Activated CD8-positive, alpha-beta memory T cell treated with anti-CD3 and anti-CD28 coated beads, Interleukin-2, amount 50 U/mL, for 24 hours (primary cell): Measurements from ENCODE around the gene FILIP1.

Experiments
- DNase-seq: peaks from one replicate; pipeline ENCODE4 v3.0.0-alpha.2; 2020; ENCODE audit errors: extremely low read depth

Gene FILIP1

GRCh38 chr6:75492386-75493153 lies 1.0 kb downstream of the FILIP1 start:
- no peak for DNase-seq

GRCh38 chr6:75491291-75491690 lies 2.3 kb downstream of the FILIP1 start:
- DNase-seq: no peak

GRCh38 chr6:75490706-75491105 lies 2.9 kb downstream of the FILIP1 start:
- no peak for DNase-seq

DNA sequence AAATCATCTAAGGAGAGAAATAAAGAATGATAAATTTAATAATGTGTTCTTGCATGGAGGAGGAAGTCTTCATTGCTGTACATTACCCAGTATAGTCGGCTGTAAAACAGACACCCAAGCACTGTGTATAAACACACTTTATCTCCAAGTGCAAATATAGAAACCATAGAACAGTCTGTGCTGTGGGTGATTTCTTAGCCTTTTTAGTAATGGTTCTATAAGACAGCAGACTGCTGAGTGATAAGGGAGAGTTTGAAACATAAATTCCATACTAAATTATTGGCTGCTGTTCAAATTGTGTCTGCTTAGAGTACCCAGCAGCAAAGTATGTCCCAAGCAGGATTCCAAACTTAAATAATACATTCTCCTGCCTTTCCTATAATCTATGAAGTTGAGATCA lies 4.6 kb downstream of the FILIP1 start:
- no peak for DNase-seq

DNA sequence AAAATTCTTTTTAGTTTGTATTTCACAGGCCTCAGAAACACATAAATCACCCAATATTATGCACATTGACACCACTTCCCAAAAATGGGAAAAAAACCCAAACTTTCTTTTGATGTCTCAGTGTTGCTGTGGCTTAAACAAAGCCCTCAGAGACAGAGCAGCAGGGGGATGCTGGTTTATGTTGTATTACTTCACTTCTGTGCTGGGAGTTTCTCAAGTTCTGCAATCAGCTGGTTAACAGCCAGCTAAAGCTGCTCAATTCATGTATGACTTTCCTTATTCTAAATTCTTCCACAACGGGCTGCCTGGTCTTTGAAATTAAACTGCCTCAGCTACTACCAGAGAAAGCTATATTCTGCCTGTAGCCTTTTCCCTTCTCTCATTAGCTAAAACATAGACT lies 5.6 kb downstream of the FILIP1 start:
- no peak for DNase-seq

DNA sequence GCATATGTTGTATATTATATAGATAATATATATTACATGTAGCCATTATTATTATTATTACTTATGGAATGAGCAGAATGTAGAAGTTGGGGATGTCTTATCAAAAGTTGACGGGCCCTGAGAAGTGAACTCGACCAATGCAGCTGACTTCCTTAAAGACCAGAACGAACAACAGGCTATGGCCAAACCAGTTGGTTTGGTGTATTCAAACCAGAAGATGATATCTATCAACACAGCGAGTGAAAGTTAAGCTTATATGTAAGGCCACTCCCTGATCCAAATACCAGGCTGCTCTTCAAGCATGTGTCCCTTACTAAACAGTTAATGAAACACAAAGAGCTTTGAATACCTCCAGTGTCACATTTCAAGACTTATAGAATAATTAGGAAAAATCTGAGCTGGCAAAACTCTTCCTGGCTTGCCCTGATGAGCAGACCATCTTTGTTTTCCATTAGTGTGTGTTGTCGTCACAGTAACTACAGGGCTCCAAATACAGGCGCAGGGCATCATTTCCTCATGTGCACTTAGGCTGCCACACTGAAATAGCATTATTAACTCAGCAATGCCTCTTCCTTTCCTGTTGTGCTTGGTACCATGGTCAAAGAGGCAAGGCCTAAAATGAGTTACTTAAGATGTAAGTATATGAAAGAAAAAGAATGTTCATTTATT lies 6.6 kb downstream of the FILIP1 start:
- DNase-seq: no peak

DNA sequence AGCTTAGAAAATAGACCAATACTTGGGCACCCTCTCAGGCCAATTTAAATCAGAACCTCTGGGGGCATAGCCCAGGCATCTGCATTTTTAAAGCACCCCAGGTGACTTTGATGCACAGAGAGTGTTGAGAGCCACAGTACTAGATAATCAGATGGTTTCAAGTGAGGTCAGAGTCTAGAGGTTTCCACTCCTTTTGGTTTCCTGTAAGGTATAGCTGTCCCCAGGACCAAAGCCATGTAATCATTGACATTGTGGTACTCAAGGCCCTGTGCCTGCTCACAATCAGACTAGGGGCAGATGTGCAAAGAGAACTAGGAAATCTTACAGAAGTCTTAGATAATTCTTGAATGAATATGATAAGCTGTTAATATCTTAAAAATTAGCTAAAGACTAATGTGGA lies 9.1 kb downstream of the FILIP1 start:
- DNase-seq: no peak

DNA sequence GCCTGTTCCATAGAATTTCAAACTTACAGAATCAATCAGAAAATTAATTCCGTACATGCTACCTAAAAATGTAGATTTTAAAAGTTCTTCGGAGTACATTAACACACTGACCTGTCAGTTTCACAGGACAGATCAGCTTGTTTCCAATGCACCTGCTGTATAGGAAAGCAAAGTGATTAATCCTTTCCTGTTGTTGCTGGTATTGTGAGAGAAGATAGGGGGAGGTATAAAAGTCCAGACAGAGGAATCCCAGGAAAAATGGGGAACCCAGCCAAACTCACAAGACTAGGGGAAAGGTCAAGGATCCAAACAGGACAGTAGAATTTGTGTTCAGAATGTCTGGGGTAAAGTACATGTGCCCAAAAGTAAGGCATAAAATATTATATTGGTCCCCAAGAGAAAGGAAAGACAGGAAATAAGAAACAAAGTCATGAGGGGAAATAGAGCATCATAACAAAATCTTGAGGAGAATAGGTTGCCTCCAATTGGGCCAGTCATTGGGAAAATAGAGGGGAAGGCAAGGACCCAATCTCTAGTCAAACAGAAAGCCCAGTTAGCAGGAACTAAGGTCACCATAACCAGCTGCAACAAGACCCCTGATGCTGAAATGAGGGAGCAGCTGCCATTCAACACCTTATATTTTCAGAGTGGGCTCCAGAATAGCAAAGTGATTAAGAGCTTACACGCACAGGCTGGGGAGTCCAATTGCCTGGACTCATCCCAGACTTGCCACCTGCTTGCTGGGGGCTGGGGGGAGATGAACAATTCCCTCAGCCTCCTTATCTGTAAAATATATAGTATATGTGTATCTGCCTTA lies 10.3 kb downstream of the FILIP1 start:
- DNase-seq: no peak

- DNase-seq: no peak
Measured at GRCh38 chr6:75481936-75482593, 11.5 kb downstream of the FILIP1 start.

DNA sequence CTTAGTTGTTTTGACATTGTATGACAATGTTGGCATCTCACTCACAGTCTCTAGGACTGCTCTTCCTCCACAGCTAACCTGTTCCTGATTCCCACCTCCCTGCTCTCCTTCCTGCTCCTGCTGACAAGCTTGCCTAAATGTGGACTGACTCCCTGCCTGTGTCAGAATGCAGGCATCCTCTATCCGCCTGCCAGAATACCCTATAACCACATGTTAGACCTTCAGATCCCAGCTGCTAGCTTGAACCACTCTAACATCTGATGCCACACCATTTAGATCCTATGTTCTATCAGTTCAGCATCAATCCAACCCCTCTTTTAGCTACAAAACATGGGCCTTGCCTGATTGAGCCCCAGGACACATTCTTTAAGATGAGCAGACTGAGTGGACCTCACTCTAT lies 12.2 kb downstream of the FILIP1 start:
- no peak for DNase-seq

DNA sequence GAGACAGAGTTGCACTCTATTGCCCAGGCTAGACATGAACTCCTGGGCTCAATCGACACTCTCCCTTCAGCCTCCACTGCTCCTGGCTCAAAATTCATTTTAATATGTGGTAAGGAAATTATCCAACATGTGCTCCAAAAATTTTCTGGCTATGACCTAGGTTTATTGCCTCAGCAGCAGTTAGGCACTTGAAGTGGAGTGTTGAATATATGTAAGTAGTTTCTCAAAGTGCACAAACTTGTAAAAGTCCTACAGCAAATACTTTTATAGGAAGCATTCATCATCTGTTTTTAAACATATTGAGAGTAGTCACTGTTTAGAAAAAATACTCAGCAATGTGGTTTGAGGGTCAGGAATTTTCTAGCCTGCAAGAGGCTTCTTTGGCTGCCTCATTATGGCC lies 13.2 kb downstream of the FILIP1 start:
- DNase-seq: no peak

- DNase-seq: no peak
Measured at GRCh38 chr6:75479712-75480111, 13.9 kb downstream of the FILIP1 start.

- DNase-seq: no peak
Measured at GRCh38 chr6:75478929-75479328, 14.7 kb downstream of the FILIP1 start.

GRCh38 chr6:75472885-75473284 lies 20.7 kb downstream of the FILIP1 start:
- no peak for DNase-seq

- DNase-seq: no peak
Measured at GRCh38 chr6:75467966-75468365, 25.6 kb downstream of the FILIP1 start.

- no peak for DNase-seq
Measured at GRCh38 chr6:75467284-75467683, 26.3 kb downstream of the FILIP1 start.

DNA sequence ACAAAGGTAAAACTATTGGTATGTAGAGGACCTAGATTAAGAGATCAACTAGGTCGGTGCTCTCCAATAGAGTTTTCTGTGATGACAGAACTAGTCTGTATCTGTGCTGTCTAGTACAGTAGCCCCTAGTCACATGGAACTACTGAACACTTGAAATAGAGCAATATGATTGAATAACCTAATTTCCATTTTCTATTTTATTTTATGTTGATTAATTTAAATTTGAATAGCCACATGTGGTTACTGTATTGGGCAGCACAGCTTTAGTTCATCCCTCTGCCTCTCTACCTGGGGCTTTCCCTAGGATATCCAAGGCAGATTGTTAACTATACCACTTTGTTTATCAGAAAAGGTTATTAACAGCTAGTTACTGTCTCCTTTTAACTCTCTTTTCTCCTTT lies 27.0 kb downstream of the FILIP1 start:
- DNase-seq: no peak

DNA sequence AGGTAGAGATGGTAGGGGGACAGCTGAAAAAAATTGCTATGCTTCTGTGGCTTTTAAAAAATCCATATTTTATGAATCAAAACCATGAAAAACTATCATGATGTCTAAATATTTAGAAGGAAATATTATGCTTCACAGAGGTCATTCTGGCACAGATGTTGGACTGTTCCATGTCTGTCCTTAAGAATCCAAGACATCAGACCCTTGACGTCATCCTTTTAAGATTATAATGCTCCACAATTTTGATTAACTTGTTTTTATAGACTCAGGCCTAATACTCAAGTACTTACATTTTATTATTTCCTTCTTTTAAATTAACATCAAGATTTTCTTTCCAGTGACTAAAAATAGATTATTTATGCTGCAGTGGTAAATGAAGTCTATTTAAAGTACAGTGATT lies 29.7 kb downstream of the FILIP1 start:
- no peak for DNase-seq

DNA sequence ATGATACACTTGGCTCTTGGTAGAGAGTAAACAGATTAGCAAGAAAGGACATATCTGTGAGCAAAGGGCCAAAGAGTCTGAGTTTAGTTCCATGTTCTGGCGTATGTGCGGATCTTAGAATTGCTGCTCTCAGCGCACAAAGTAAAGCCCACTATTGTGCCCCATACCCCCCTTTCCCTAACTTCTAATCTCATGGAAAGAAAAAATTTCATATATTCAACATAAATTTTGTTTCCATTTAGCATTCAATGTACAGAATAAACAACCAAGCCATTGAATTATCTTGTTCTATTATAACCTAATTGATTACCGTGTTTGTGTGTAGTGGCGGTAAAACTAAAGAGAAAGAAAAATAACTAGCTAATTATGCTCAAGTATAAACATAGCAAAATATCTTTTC lies 30.5 kb downstream of the FILIP1 start:
- no peak for DNase-seq

DNA sequence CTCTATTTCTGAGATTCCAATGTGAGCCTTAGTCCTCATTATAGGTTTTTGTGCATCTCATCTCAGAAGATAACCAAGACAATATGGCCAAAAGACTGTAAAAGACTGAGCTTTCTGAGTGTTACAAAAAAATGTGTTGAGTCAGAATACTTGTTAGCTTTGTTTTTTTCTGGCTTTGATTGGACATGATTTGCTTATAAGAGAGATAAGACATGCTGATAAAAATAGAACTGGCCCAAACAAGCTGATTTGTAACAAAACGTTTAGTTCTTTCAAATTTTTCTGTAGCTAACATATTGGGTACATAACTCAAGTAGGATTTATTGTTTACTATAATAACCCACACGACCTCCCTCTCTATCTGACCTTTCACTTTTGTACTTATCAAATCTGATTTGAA lies 32.9 kb downstream of the FILIP1 start:
- no peak for DNase-seq

DNA sequence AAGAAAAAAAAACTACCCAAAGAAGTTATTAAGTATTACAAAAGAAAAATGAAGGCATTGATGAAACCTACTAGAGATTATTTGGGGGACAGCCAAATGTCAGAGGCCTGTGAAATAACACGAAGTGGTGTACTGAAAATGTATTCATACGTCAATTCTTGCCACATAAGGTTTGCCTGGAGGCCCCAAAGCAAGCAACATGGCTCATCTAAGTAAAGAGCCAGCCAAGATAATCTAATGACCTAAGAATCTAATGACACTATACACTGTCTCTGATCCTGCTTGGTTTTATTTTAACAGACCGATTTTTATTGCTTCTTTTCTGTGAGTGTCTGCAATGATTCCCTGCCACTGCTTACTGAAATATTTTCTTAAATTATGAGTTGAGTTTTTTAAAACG lies 34.7 kb downstream of the FILIP1 start:
- DNase-seq: no peak

GRCh38 chr6:75450903-75451302 lies 42.7 kb downstream of the FILIP1 start:
- DNase-seq: no peak
